ENCODE data around the gene KCNJ5. TPM values are rescaled to one million over a fixed set of nuclear protein-coding genes. Genes with fewer than 3 reads are reported as not detected.

Gene KCNJ5
- total and polyA plus RNA-seq, 2 experiments from 2014 or later = not detected

- Mint-ChIP-seq H3K27ac (no peak overlapping the region), H3K36me3 (ENCODE audit: low read depth) (no peaks in the 10 kb centered on the region; the same call in 2 of the 3 replicates), H3K27me3 (ENCODE audit: insufficient read depth, low read depth, poor library complexity) (peaks cover 76% of the 10 kb centered on the region), H3K9me3 (peaks cover 3% of the 10 kb centered on the region; the same call in 2 of the 3 replicates), H3K4me1 (peaks cover 34% of the 10 kb centered on the region), H3K4me3 (peak overlapping the region; percentile 64)
- H3K9me2 ChIP-seq (ENCODE audit: insufficient read depth) = no peaks in the 10 kb centered on the region
- TF ChIP-seq POLR2AphosphoS5 (IDR thresholded peaks at IDR 0.05; ENCODE audit: low read depth) (no peak), JUNB (IDR thresholded peaks at IDR 0.05; ENCODE audit: unreplicated experiment) (no peak), EZH2 (IDR thresholded peaks at IDR 0.05; ENCODE audit: low read depth, unreplicated experiment) (peak; percentile 24)
- H3K4me1 ChIP-seq (ENCODE audit: insufficient read depth) = peaks cover 37% of the 10 kb centered on the region
- peaks cover 9% of the 10 kb centered on the region for H4K20me1 ChIP-seq (replicated peaks; ENCODE audit: insufficient read depth)
- H3K27ac ChIP-seq (ENCODE audit: low read depth) = no peak overlapping the region
- H3F3A ChIP-seq (replicated peaks; ENCODE audit: low read depth) = peaks cover 24% of the 10 kb centered on the region; the same call in 1 of the 2 replicates
- H2AFZ ChIP-seq = peak overlapping the region; percentile 81
- peak; percentile 13 for ATAC-seq
- no peaks in the 10 kb centered on the region for H3K36me3 ChIP-seq (ENCODE audit: insufficient read depth)
- DNase-seq (ENCODE audit: low spot score) = peak; percentile 65
- peak overlapping the region; percentile 84 for H3K4me2 ChIP-seq
- H3K4me3 ChIP-seq = peak overlapping the region; percentile 68
- no peaks in the 10 kb centered on the region for H3K79me2 ChIP-seq (replicated peaks; ENCODE audit: insufficient read depth)
- H3K27me3 ChIP-seq (ENCODE audit: insufficient read depth) = peaks cover 94% of the 10 kb centered on the region
These were observed 10.7 kb downstream of the KCNJ5 start for GRCh38 chr11:128901653-128902514.

- Mint-ChIP-seq H3K4me3 (peak overlapping the region; percentile 64), H3K27me3 (ENCODE audit: insufficient read depth, low read depth, poor library complexity) (peaks cover 79% of the 10 kb centered on the region), H3K9me3 (peaks cover 6% of the 10 kb centered on the region; the same call in 2 of the 3 replicates), H3K36me3 (ENCODE audit: low read depth) (no peaks in the 10 kb centered on the region; the same call in 2 of the 3 replicates), H3K4me1 (peaks cover 34% of the 10 kb centered on the region), H3K27ac (no peak overlapping the region)
- H3K9me2 ChIP-seq (ENCODE audit: insufficient read depth) = no peaks in the 10 kb centered on the region
- H3K4me1 ChIP-seq (ENCODE audit: insufficient read depth) = peaks cover 37% of the 10 kb centered on the region
- peak overlapping the region; percentile 68 for H3K4me3 ChIP-seq
- H3K79me2 ChIP-seq (replicated peaks; ENCODE audit: insufficient read depth) = no peaks in the 10 kb centered on the region
- peak overlapping the region; percentile 84 for H3K4me2 ChIP-seq
- H2AFZ ChIP-seq = no peak overlapping the region; the same call in 1 of the 2 replicates
- peaks cover 100% of the 10 kb centered on the region for H3K27me3 ChIP-seq (ENCODE audit: insufficient read depth)
- DNase-seq (ENCODE audit: low spot score) (peak; percentile 41), ATAC-seq (no peak)
- no peaks in the 10 kb centered on the region for H3K36me3 ChIP-seq (ENCODE audit: insufficient read depth)
- H3F3A ChIP-seq (replicated peaks; ENCODE audit: low read depth) = peaks cover 24% of the 10 kb centered on the region; the same call in 1 of the 2 replicates
- H4K20me1 ChIP-seq (replicated peaks; ENCODE audit: insufficient read depth) = peaks cover 9% of the 10 kb centered on the region
- TF ChIP-seq POLR2AphosphoS5 (IDR thresholded peaks at IDR 0.05; ENCODE audit: low read depth) = no peak
- TF ChIP-seq EZH2 (IDR thresholded peaks at IDR 0.05; ENCODE audit: low read depth, unreplicated experiment) = peak; percentile 52
- no peak for TF ChIP-seq STAT1 (IDR thresholded peaks at IDR 0.05; ENCODE audit: unreplicated experiment)
- no peak for TF ChIP-seq CTCF (conservative IDR thresholded peaks at IDR 0.05; ENCODE audit: low read depth in 2 of 2)
- TF ChIP-seq ZNF462 (CRISPR knock-in tag; IDR thresholded peaks at IDR 0.05) = no peak
- no peak overlapping the region for H3K27ac ChIP-seq (ENCODE audit: low read depth)
These were observed 11.4 kb downstream of the KCNJ5 start for GRCh38 chr11:128902515-128903066.

Measured in GM23338 (cell line).